ENCODE measurements around the gene BMAL1.

- TF ChIP-seq EZH2phosphoT487 (IDR thresholded peaks at IDR 0.05; ENCODE audit: borderline replicate concordance, low read length), result no peak
- TF ChIP-seq CTCF (IDR thresholded peaks at IDR 0.05; ENCODE audit: low read depth, low read length, poor library complexity, severe bottlenecking), result no peak
Observed at GRCh38 chr11:13302420-13302958, 24.9 kb downstream of the BMAL1 start.
